GM18498 (cell line): Measurements from ENCODE around the gene INVS.

Experiments used
- ATAC-seq: cut with Tn5 transposase; IDR thresholded peaks from one replicate; pipeline ENCODE4 v1.9.1; 2021; ENCODE audit warnings: mild to moderate bottlenecking, moderate library complexity; ENCODE audit not compliant: unreplicated experiment

Gene INVS

GRCh38 chr9:100267211-100267610, 168.2 kb downstream of the INVS start:
- no peak for ATAC-seq

GRCh38 chr9:100268271-100268670, 169.2 kb downstream of the INVS start:
- no peak for ATAC-seq

- ATAC-seq = no peak
Observed at GRCh38 chr9:100269656-100270055, 170.6 kb downstream of the INVS start.

GRCh38 chr9:100277166-100277979, 178.3 kb downstream of the INVS start:
- no peak for ATAC-seq

GRCh38 chr9:100281066-100281465, 182.0 kb downstream of the INVS start:
- ATAC-seq = no peak

- ATAC-seq = no peak
Observed at GRCh38 chr9:100281676-100282387, 182.8 kb downstream of the INVS start.

- ATAC-seq = no peak
Observed at GRCh38 chr9:100282388-100282719, 183.3 kb downstream of the INVS start.

- ATAC-seq = no peak
Observed at GRCh38 chr9:100284247-100284646, 185.2 kb downstream of the INVS start.

GRCh38 chr9:100285080-100285479, 186.0 kb downstream of the INVS start:
- no peak for ATAC-seq

GRCh38 chr9:100285601-100286000, 186.6 kb downstream of the INVS start:
- ATAC-seq = no peak

- ATAC-seq = no peak
Observed at GRCh38 chr9:100286257-100286656, 187.2 kb downstream of the INVS start.

- ATAC-seq = no peak
Observed at GRCh38 chr9:100287186-100287585, 188.1 kb downstream of the INVS start.

GRCh38 chr9:100290714-100291113, 191.7 kb downstream of the INVS start:
- ATAC-seq = no peak

- ATAC-seq = no peak
Observed at GRCh38 chr9:100292414-100292813, 193.4 kb downstream of the INVS start.

- ATAC-seq = no peak
Observed at GRCh38 chr9:100294341-100294740, 195.3 kb downstream of the INVS start.

- ATAC-seq = no peak
Observed at GRCh38 chr9:100294806-100295205, 195.8 kb downstream of the INVS start.

GRCh38 chr9:100295240-100295639, 196.2 kb downstream of the INVS start:
- no peak for ATAC-seq

GRCh38 chr9:100296407-100296806, 197.4 kb downstream of the INVS start:
- no peak for ATAC-seq

- ATAC-seq = no peak
Observed at GRCh38 chr9:100298378-100298777, 199.3 kb downstream of the INVS start.

- no peak for ATAC-seq
Observed at GRCh38 chr9:100303747-100304146, 204.7 kb downstream of the INVS start.

GRCh38 chr9:100306283-100306682, 207.2 kb downstream of the INVS start:
- ATAC-seq = no peak

GRCh38 chr9:100307080-100307479, 208.0 kb downstream of the INVS start:
- ATAC-seq = no peak
